ENCODE measurements around the gene CA10. TPM values are rescaled to one million over a fixed set of nuclear protein-coding genes. Genes with fewer than 3 reads are reported as not detected.

Gene CA10
- total RNA-seq, 1 experiment from 2014 or later, result not detected

- TF ChIP-seq, protein P1, sequence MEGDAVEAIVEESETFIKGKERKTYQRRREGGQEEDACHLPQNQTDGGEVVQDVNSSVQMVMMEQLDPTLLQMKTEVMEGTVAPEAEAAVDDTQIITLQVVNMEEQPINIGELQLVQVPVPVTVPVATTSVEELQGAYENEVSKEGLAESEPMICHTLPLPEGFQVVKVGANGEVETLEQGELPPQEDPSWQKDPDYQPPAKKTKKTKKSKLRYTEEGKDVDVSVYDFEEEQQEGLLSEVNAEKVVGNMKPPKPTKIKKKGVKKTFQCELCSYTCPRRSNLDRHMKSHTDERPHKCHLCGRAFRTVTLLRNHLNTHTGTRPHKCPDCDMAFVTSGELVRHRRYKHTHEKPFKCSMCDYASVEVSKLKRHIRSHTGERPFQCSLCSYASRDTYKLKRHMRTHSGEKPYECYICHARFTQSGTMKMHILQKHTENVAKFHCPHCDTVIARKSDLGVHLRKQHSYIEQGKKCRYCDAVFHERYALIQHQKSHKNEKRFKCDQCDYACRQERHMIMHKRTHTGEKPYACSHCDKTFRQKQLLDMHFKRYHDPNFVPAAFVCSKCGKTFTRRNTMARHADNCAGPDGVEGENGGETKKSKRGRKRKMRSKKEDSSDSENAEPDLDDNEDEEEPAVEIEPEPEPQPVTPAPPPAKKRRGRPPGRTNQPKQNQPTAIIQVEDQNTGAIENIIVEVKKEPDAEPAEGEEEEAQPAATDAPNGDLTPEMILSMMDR (conservative IDR thresholded peaks at IDR 0.05; ENCODE audit: low read depth, low read length), result no peak
- no peak for TF ChIP-seq EZH2 (IDR thresholded peaks at IDR 0.05; ENCODE audit: borderline replicate concordance, low read depth, low read length, poor library complexity, severe bottlenecking)
- intact Hi-C loops (cut with micrococcal nuclease; ENCODE audit: unreplicated experiment), result no loop called here
- CTCF ChIA-PET, result no interaction called here
- Histone ChIP-seq H3K27me3 (replicated peaks; ENCODE audit: insufficient read depth, low read depth, low read length, poor library complexity) (no peaks in the 10 kb centered on the region), H3K27ac (ENCODE audit: low read depth, low read length, poor library complexity, severe bottlenecking) (no peak overlapping the region), H3K9me3 (ENCODE audit: low read depth, low read length, poor library complexity, severe bottlenecking) (no peaks in the 10 kb centered on the region), H3K36me3 (ENCODE audit: insufficient read depth, low read length, poor library complexity, severe bottlenecking) (no peaks in the 10 kb centered on the region), H3K4me1 (ENCODE audit: insufficient read depth, low read length, poor library complexity, severe bottlenecking) (no peaks in the 10 kb centered on the region), H3K4me3 (ENCODE audit: low read depth, low read length, poor library complexity, severe bottlenecking) (no peak overlapping the region)
- no peak for DNase-seq (ENCODE audit: low spot score)
- POLR2A ChIA-PET (ENCODE audit: low non-redundant PET), result interaction anchor here (0.6 kb wide), 1 partner anchor 949 kb away, joined by 3 read pairs; no protein-coding TSS in a partner anchor
- BruUV-seq (replicated peaks), result no TSS peak
Observed at GRCh38 chr17:51702963-51703360, 455.6 kb downstream of the CA10 start.

GRCh38 chr17:51701501-51701900 lies 457.0 kb downstream of the CA10 start:
- no peaks in the 10 kb centered on the region for H3K27me3 ChIP-seq (replicated peaks; ENCODE audit: insufficient read depth, low read depth, low read length, poor library complexity)
- POLR2A ChIA-PET (ENCODE audit: low non-redundant PET), result no interaction called here
- H3K4me3 ChIP-seq (ENCODE audit: low read depth, low read length, poor library complexity, severe bottlenecking), result no peak overlapping the region
- TF ChIP-seq, protein P1 (conservative IDR thresholded peaks at IDR 0.05; ENCODE audit: low read depth, low read length), result no peak
- no peak for TF ChIP-seq EZH2 (IDR thresholded peaks at IDR 0.05; ENCODE audit: borderline replicate concordance, low read depth, low read length, poor library complexity, severe bottlenecking)
- H3K36me3 ChIP-seq (ENCODE audit: insufficient read depth, low read length, poor library complexity, severe bottlenecking), result no peaks in the 10 kb centered on the region
- no TSS peak for BruUV-seq (replicated peaks)
- CTCF ChIA-PET, result no interaction called here
- no peaks in the 10 kb centered on the region for H3K9me3 ChIP-seq (ENCODE audit: low read depth, low read length, poor library complexity, severe bottlenecking)
- peak; percentile 3 for DNase-seq (ENCODE audit: low spot score)
- H3K27ac ChIP-seq (ENCODE audit: low read depth, low read length, poor library complexity, severe bottlenecking), result no peak overlapping the region
- intact Hi-C loops (cut with micrococcal nuclease; ENCODE audit: unreplicated experiment), result no loop called here
- H3K4me1 ChIP-seq (ENCODE audit: insufficient read depth, low read length, poor library complexity, severe bottlenecking), result no peaks in the 10 kb centered on the region

DNA sequence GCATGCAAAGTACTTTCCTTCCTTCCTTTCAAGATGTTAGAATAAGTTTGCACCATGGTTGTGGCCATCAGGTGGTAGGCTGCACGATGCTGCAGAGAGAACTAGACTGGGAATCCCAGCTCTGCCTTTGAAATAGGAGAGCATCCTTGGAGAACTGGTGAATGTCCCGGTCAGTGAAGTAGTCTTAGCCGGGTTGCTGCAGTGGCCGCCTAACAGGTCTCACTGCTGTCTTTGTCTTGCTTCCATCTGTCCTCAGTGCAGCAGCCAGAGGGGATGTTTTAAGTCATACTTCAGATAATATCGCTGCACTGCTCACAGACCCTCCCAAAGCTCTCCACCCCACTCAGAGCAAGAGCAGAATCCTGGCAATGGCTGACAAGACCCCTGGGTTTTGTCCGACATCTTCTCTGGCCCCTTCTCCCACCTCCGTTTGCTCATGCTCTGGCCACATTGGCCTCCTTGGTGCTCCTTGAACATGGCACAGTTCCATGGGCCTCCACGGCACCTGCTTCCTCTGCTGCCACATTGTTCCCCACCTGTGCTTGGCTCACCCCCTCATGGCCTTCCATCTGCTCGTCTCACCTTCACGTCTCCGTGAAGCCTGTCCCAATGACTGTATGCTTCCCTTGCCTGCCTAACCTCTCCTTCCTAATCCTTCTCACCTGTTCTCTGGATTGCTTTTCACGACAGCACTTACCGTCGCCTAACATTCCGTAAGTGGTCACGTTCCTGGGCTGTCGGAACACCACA lies 458.3 kb downstream of the CA10 start:
- H3K27ac ChIP-seq (ENCODE audit: low read depth, low read length, poor library complexity, severe bottlenecking), result no peak overlapping the region
- intact Hi-C loops (cut with micrococcal nuclease; ENCODE audit: unreplicated experiment), result no loop called here
- H3K4me3 ChIP-seq (ENCODE audit: low read depth, low read length, poor library complexity, severe bottlenecking), result no peak overlapping the region
- no peak for DNase-seq (ENCODE audit: low spot score)
- no peaks in the 10 kb centered on the region for H3K4me1 ChIP-seq (ENCODE audit: insufficient read depth, low read length, poor library complexity, severe bottlenecking)
- ChIA-PET POLR2A (ENCODE audit: low non-redundant PET) (no interaction called here), CTCF (no interaction called here)
- BruUV-seq (replicated peaks), result no TSS peak
- H3K36me3 ChIP-seq (ENCODE audit: insufficient read depth, low read length, poor library complexity, severe bottlenecking), result no peaks in the 10 kb centered on the region
- no peaks in the 10 kb centered on the region for H3K9me3 ChIP-seq (ENCODE audit: low read depth, low read length, poor library complexity, severe bottlenecking)
- no peaks in the 10 kb centered on the region for H3K27me3 ChIP-seq (replicated peaks; ENCODE audit: insufficient read depth, low read depth, low read length, poor library complexity)
- TF ChIP-seq EZH2 (IDR thresholded peaks at IDR 0.05; ENCODE audit: borderline replicate concordance, low read depth, low read length, poor library complexity, severe bottlenecking), result no peak
- TF ChIP-seq, protein P1 (conservative IDR thresholded peaks at IDR 0.05; ENCODE audit: low read depth, low read length), result no peak

Data from A673 (cell line).